ENCODE results near the gene KRT2.

GRCh38 chr12:52658196-52658595, 6.2 kb upstream of the KRT2 start:
- TF ChIP-seq CTCF (IDR thresholded peaks at IDR 0.05): no peak
- no peak for TF ChIP-seq POLR2A (IDR thresholded peaks at IDR 0.05)
